HCT116 (cell line): Measurements from ENCODE around the gene HCFC2. TPM values are rescaled to one million over a fixed set of nuclear protein-coding genes. Genes with fewer than 3 reads are reported as not detected.

ENCODE experiments used
- ATAC-seq: fragments of 200-7000 bp; cut with Tn5 transposase; 2 replicates; pipeline ENCODE4 v1.9.1; 2020; ENCODE audit warnings: mild to moderate bottlenecking, moderate library complexity
- BruUV-seq: library from RNA; stranded (reverse); fragments of 400-500 nt; replicated peaks from 2 replicates; lab custom pipeline; 2021; lab: Mats Ljungman, UMichigan
- CTCF ChIA-PET: fragments of 300-600 bp; sonication (Branson Sonifier 250); formaldehyde crosslinking; loops from one replicate; lab custom pipeline; 2021; ENCODE audit warnings: antibody characterized with exemption; lab: Charles Lee
- POLR2A ChIA-PET: fragments of 300-600, 350-600 bp; sonication (Branson Sonifier 250); formaldehyde crosslinking; loops from one replicate; lab custom pipeline; 2021; ENCODE audit warnings: antibody characterized with exemption; lab: Charles Lee
- RAD21 ChIA-PET, 2 experiments: fragments of 300-600 bp; sonication (Branson Sonifier 250); formaldehyde crosslinking; loops; one replicate each; lab custom pipeline; 2023; ENCODE audit warnings: low total read pairs in 2 of 2; ENCODE audit not compliant: uncharacterized antibody in 2 of 2, unreplicated experiment in 2 of 2, low non-redundant PET in 1 of 2; lab: Charles Lee
- DNase-seq: peaks from one replicate; pipeline ENCODE4 v3.0.0-alpha.2; 2010; ENCODE audit warnings: low read depth, low spot score
- H2AFZ ChIP-seq: fragments of 200-600 bp; shearing (Covaris generic), sonication (generic); 2 replicates; pipeline ENCODE4 v1.6.1; 2017; ENCODE audit warnings: low read depth, mixed run types, mixed read lengths, antibody characterized with exemption, low read length; ENCODE audit not compliant: poor library complexity, severe bottlenecking
- H3K27ac ChIP-seq: 2 replicates; pipeline ENCODE4 v1.5.1; 2012; ENCODE audit warnings: low read depth, low read length
- H3K27me3 ChIP-seq: fragments of 200-600 bp; sonication (generic); 2 replicates; pipeline ENCODE4 v1.6.1; 2016; ENCODE audit warnings: mixed run types, low read length, mixed read lengths; ENCODE audit not compliant: insufficient read depth
- H3K36me3 ChIP-seq, 2 experiments: fragments of 200-500 bp in 1 of 2; fragments of 200-600 bp in 1 of 2; sonication (Bioruptor generic) in 1 of 2; sonication (generic) in 1 of 2; 2 replicates each; pipeline versions ENCODE4 v1.5.1 to v1.6.1; 2014 to 2016; ENCODE audit warnings: low read length in 2 of 2, inconsistent platforms in 1 of 2, mixed read lengths in 1 of 2, mixed run types in 1 of 2; ENCODE audit not compliant: insufficient read depth in 2 of 2, control insufficient read depth in 1 of 2
- H3K4me1 ChIP-seq, 2 experiments: fragments of 200-600 bp in 1 of 2; sonication (generic) in 1 of 2; 2 replicates each; pipeline versions ENCODE4 v1.5.1 to v1.6.1; 2012 to 2017; ENCODE audit warnings: low read length in 2 of 2, inconsistent platforms in 1 of 2, mild to moderate bottlenecking in 1 of 2, mixed read lengths in 1 of 2, mixed run types in 1 of 2, moderate library complexity in 1 of 2; ENCODE audit not compliant: insufficient read depth in 2 of 2, control insufficient read depth in 1 of 2
- H3K4me2 ChIP-seq: fragments of 200-600 bp; sonication (generic); 2 replicates; pipeline ENCODE4 v1.6.1; 2017; ENCODE audit warnings: mixed run types, low read length, mixed read lengths
- H3K4me3 ChIP-seq, 2 experiments: fragments of 200-600 bp in 1 of 2; sonication (generic) in 1 of 2; replicated peaks in 1 of 2; 2 replicates each; pipeline ENCODE4 v1.5.1; 2011 to 2016; ENCODE audit warnings: low read length in 2 of 2, control low read depth in 1 of 2, low read depth in 1 of 2, mild to moderate bottlenecking in 1 of 2, mixed read lengths in 1 of 2, mixed run types in 1 of 2
- H3K79me2 ChIP-seq: fragments of 200-600 bp; sonication (generic); 2 replicates; pipeline ENCODE4 v1.6.1; 2017; ENCODE audit warnings: mild to moderate bottlenecking, mixed run types, low read length, moderate library complexity, mixed read lengths; ENCODE audit not compliant: insufficient read depth
- H3K9ac ChIP-seq: fragments of 200-600 bp; sonication (generic); 2 replicates; pipeline ENCODE4 v1.6.1; 2016; ENCODE audit warnings: low read length, mixed read lengths
- H3K9me2 ChIP-seq: fragments of 200-600 bp; sonication (generic), shearing (Covaris generic); 2 replicates; pipeline ENCODE4 v1.6.1; 2017; ENCODE audit warnings: mixed run types, mild to moderate bottlenecking, moderate library complexity; ENCODE audit not compliant: insufficient read depth
- H3K9me3 ChIP-seq, 2 experiments: fragments of 200-500 bp in 1 of 2; fragments of 200-600 bp in 1 of 2; sonication (Bioruptor generic) in 1 of 2; sonication (generic) in 1 of 2; 2 replicates each; pipeline ENCODE4 v1.6.1; 2014 to 2017; ENCODE audit warnings: low read length in 2 of 2, mixed read lengths in 2 of 2, inconsistent platforms in 1 of 2, low read depth in 1 of 2, mild to moderate bottlenecking in 1 of 2, mixed run types in 1 of 2, moderate library complexity in 1 of 2; ENCODE audit not compliant: control insufficient read depth in 1 of 2, insufficient read depth in 1 of 2
- H4K20me1 ChIP-seq: fragments of 200-600 bp; sonication (generic), shearing (Covaris generic); 2 replicates; pipeline ENCODE4 v1.6.1; 2017; ENCODE audit warnings: mixed run types, mild to moderate bottlenecking, moderate library complexity; ENCODE audit not compliant: insufficient read depth
- CBX3 ChIP-seq: IDR thresholded peaks from 2 replicates; pipeline ENCODE4 v1.6.1; 2012; ENCODE audit warnings: low read depth
- CEBPB ChIP-seq: IDR thresholded peaks from 2 replicates; pipeline ENCODE4 v1.6.1; 2012; ENCODE audit warnings: low read depth
- CTCF ChIP-seq, 3 experiments: fragments of 200-600 bp in 1 of 3; sonication (generic) in 1 of 3; IDR thresholded peaks in 2 of 3; conservative IDR thresholded peaks in 1 of 3; 2 replicates each; pipeline ENCODE4 v1.5.1; 2012 to 2017; ENCODE audit warnings: low read depth in 2 of 3, low read length in 2 of 3, antibody characterized with exemption in 1 of 3, borderline replicate concordance in 1 of 3, control low read depth in 1 of 3, mild to moderate bottlenecking in 1 of 3, mixed read lengths in 1 of 3, mixed run types in 1 of 3, moderate library complexity in 1 of 3; ENCODE audit not compliant: insufficient read depth in 1 of 3
- EZH2 ChIP-seq: fragments of 200-600 bp; sonication (generic); IDR thresholded peaks from 2 replicates; pipeline ENCODE4 v1.6.1; 2017; ENCODE audit warnings: antibody characterized with exemption, mixed run types
- JUND ChIP-seq: IDR thresholded peaks from 2 replicates; pipeline ENCODE4 v1.6.1; 2012
- RAD21 ChIP-seq: IDR thresholded peaks from 2 replicates; pipeline ENCODE4 v1.6.1; 2012; ENCODE audit warnings: low read depth, mild to moderate bottlenecking
- REST ChIP-seq: IDR thresholded peaks from 2 replicates; pipeline ENCODE4 v1.6.1; 2012; ENCODE audit warnings: low read depth
- SP1 ChIP-seq: IDR thresholded peaks from 2 replicates; pipeline ENCODE4 v1.6.1; 2012; ENCODE audit warnings: low read depth
- SRF ChIP-seq: IDR thresholded peaks from 2 replicates; pipeline ENCODE4 v1.6.1; 2012; ENCODE audit warnings: low read depth
- TCF7L2 ChIP-seq: IDR thresholded peaks from 2 replicates; pipeline ENCODE4 v1.7.0; 2011; ENCODE audit warnings: borderline replicate concordance, inconsistent platforms; ENCODE audit not compliant: insufficient read depth, insufficient read length; ENCODE audit errors: extremely low read depth
- ZBTB33 ChIP-seq: IDR thresholded peaks from 2 replicates; pipeline ENCODE4 v1.6.1; 2011; ENCODE audit warnings: mild to moderate bottlenecking, low read length, moderate library complexity; ENCODE audit not compliant: insufficient replicate concordance; ENCODE audit errors: extremely low read depth
- ZFX ChIP-seq: fragments of 450-650 bp; IDR thresholded peaks from 2 replicates; pipeline ENCODE4 v1.6.1; 2017
- intact Hi-C: fragments of 100-400 bp; cut with micrococcal nuclease; formaldehyde crosslinking; loops from 2 replicates; pipeline ENCODE4 v1.10.0; 2022
- total RNA-seq: library from RNA; stranded (reverse); gene quantifications from one replicate; pipeline ENCODE4 v1.2.1, GENCODE V29; 2021; ENCODE audit not compliant: unreplicated experiment

The HCFC2 gene
- total RNA-seq, 1 experiment from 2014 or later, result 4.9 TPM

- Histone ChIP-seq H3K79me2 (no peaks in the 10 kb centered on the region), H3K36me3 (no peaks in the 10 kb centered on the region), H3K9me2 (no peaks in the 10 kb centered on the region), H3K27ac (no peak overlapping the region), H3K4me1 (no peaks in the 10 kb centered on the region), H4K20me1 (no peaks in the 10 kb centered on the region), H2AFZ (no peak overlapping the region), H3K27me3 (no peaks in the 10 kb centered on the region), H3K9ac (no peak overlapping the region), H3K4me3 (no peak overlapping the region), H3K4me2 (no peak overlapping the region), H3K9me3 (no peaks in the 10 kb centered on the region)
- no peak for DNase-seq
- intact Hi-C loops, result no loop called here
- POLR2A ChIA-PET, result no interaction called here
- CTCF ChIA-PET, result no interaction called here
- TF ChIP-seq CTCF (IDR thresholded peaks at IDR 0.05 in 2 of 3, conservative IDR thresholded peaks at IDR 0.05 in 1 of 3; ENCODE audit: borderline replicate concordance in 1 of 3, insufficient read depth in 1 of 3, low read depth in 2 of 3, low read length in 2 of 3), result no peak
- TF ChIP-seq CEBPB, result no peak
- no peak for TF ChIP-seq SP1
- no peak for TF ChIP-seq EZH2
- no peak for TF ChIP-seq ZFX
- no peak for TF ChIP-seq JUND
- no peak for TF ChIP-seq CBX3
- TF ChIP-seq TCF7L2, result no peak
- no peak for TF ChIP-seq ZBTB33
- TF ChIP-seq RAD21, result no peak
- TF ChIP-seq REST, result no peak
- no peak for TF ChIP-seq SRF
- RAD21 ChIA-PET, result no interaction called here
- BruUV-seq, result no TSS peak
- ATAC-seq, result no peak
Measured at GRCh38 chr12:104080764-104081163, 16.4 kb downstream of the HCFC2 start.
